Liver (tissue), 3 donors: Measurements from ENCODE around the gene ZFP92.

Source experiments
- FOXA2 ChIP-seq: IDR thresholded peaks from 2 replicates; pipeline ENCODE4 v1.6.1; 2016; ENCODE audit warnings: antibody characterized with exemption
- HNF4G ChIP-seq: IDR thresholded peaks from 2 replicates; pipeline ENCODE4 v1.6.1; 2016; ENCODE audit warnings: antibody characterized with exemption
- RAD21 ChIP-seq, 2 donors: IDR thresholded peaks; 2 replicates each; pipeline ENCODE4 v1.6.1; 2016; ENCODE audit warnings: antibody characterized with exemption in 2 of 2, mild to moderate bottlenecking in 2 of 2
- TAF1 ChIP-seq: conservative IDR thresholded peaks from 2 replicates; pipeline ENCODE4 v1.6.1; 2016; ENCODE audit warnings: antibody characterized with exemption, mild to moderate bottlenecking
- YY1 ChIP-seq: IDR thresholded peaks from 2 replicates; pipeline ENCODE4 v1.6.1; 2016; ENCODE audit warnings: antibody characterized with exemption, mild to moderate bottlenecking
- ZBTB33 ChIP-seq: IDR thresholded peaks from 2 replicates; pipeline ENCODE4 v1.6.1; 2016; ENCODE audit warnings: antibody characterized with exemption
- TF ChIP-seq, protein P1 (sequence below): fragments of 150-350 bp; IDR thresholded peaks from 2 replicates; pipeline ENCODE4 v1.5.1; 2017; ENCODE audit warnings: improper control_type of control experiment, low read depth, low read length; ENCODE audit not compliant: missing input control
- TF ChIP-seq, protein P2 (sequence below): IDR thresholded peaks from 2 replicates; pipeline ENCODE4 v1.6.1; 2016; ENCODE audit warnings: antibody characterized with exemption, mild to moderate bottlenecking
- donor health status: healthy.
- donor health status: healthy.

DNA sequence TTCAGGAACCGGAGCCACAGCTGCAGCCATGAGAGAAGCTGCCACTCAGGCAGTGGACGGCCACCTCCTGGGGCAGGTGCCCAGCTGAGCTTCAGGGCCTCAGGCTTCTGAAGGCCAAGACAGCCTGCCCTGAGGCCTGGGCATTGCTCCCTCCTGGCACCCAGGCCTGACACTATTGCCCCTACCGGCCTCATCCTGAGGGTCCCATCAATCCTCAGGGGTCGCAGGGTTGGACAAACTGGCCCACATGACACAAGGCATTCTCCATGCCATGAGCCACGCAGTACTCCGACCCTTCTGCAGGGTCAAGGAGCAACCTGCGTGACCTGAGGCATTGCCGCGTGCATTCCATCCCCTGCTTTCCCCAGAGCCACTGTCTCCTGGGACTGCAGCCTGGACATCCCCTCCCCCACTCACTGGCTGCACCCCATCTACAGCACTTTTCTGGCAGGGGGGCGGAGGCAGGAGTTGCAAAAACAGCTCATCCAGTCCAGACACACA, 3.0 kb upstream of the ZFP92 start:
- TF ChIP-seq YY1 = no peak
- TF ChIP-seq, protein P1, sequence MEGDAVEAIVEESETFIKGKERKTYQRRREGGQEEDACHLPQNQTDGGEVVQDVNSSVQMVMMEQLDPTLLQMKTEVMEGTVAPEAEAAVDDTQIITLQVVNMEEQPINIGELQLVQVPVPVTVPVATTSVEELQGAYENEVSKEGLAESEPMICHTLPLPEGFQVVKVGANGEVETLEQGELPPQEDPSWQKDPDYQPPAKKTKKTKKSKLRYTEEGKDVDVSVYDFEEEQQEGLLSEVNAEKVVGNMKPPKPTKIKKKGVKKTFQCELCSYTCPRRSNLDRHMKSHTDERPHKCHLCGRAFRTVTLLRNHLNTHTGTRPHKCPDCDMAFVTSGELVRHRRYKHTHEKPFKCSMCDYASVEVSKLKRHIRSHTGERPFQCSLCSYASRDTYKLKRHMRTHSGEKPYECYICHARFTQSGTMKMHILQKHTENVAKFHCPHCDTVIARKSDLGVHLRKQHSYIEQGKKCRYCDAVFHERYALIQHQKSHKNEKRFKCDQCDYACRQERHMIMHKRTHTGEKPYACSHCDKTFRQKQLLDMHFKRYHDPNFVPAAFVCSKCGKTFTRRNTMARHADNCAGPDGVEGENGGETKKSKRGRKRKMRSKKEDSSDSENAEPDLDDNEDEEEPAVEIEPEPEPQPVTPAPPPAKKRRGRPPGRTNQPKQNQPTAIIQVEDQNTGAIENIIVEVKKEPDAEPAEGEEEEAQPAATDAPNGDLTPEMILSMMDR = no peak
- no peak for TF ChIP-seq RAD21 (IDR thresholded peaks at IDR 0.05)
- no peak for TF ChIP-seq TAF1
- TF ChIP-seq, protein P2, sequence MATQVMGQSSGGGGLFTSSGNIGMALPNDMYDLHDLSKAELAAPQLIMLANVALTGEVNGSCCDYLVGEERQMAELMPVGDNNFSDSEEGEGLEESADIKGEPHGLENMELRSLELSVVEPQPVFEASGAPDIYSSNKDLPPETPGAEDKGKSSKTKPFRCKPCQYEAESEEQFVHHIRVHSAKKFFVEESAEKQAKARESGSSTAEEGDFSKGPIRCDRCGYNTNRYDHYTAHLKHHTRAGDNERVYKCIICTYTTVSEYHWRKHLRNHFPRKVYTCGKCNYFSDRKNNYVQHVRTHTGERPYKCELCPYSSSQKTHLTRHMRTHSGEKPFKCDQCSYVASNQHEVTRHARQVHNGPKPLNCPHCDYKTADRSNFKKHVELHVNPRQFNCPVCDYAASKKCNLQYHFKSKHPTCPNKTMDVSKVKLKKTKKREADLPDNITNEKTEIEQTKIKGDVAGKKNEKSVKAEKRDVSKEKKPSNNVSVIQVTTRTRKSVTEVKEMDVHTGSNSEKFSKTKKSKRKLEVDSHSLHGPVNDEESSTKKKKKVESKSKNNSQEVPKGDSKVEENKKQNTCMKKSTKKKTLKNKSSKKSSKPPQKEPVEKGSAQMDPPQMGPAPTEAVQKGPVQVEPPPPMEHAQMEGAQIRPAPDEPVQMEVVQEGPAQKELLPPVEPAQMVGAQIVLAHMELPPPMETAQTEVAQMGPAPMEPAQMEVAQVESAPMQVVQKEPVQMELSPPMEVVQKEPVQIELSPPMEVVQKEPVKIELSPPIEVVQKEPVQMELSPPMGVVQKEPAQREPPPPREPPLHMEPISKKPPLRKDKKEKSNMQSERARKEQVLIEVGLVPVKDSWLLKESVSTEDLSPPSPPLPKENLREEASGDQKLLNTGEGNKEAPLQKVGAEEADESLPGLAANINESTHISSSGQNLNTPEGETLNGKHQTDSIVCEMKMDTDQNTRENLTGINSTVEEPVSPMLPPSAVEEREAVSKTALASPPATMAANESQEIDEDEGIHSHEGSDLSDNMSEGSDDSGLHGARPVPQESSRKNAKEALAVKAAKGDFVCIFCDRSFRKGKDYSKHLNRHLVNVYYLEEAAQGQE = no peak
- TF ChIP-seq HNF4G = no peak
- no peak for TF ChIP-seq FOXA2
- no peak for TF ChIP-seq ZBTB33
